ENCODE measurements around the gene TRIM29.
"Not testable (repeated sequence)": the region's sequence is repeated elsewhere in the genome, so short reads cannot be mapped to it uniquely, and the experiment has no call there.

TRIM29 gene

GRCh38 chr11:120137611-120138521, at the start of gene TRIM29:
TSS of gene TRIM29 (minus strand) at chr11:120138113. CDS start at chr11:120138031, 82 bp downstream.
- no peak for DNase-seq

- no peak for DNase-seq
These were observed 49.1 kb upstream of the TRIM29 start for GRCh38 chr11:120186774-120187591.

GRCh38 chr11:120186456-120186773, 48.5 kb upstream of the TRIM29 start:
- no peak for DNase-seq

DNA sequence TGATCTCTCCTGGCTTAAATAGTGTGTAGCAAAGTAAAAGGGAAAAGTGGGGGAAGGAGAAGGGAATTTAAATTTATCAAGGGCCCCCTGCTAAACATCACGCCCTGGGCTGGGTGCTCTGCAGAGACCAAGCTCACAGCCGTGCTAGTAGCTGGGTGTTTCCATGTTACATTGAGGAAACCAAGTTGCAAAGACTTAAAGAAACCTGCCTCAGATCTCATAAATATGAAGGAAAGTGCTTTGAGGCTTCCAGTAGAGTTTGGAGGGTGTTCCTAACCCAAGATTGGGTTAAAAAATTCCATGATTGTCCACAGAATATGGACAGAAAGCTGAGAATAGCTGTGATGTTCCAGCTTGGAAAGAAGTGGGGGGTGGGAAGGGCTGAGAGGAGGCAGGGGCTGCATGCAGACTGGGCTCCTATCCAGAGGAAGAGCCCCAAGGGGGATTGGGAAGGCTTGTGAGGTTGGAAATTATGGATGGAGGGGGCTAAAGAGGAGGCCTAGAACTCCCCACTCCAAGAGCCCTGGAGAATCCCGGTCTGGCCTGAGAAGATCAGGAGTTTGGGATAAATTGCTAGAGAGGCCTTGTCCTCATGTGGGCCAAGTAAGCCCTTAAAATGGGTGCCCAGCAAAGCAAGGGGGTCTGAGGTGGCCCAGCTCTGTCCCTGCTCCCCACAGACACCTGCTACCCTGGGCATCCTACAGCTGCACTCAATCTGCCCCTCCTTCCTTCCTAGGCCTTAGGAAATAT, 48.0 kb upstream of the TRIM29 start:
- DNase-seq = no peak

- no peak for DNase-seq
These were observed 47.2 kb upstream of the TRIM29 start for GRCh38 chr11:120184946-120185705.

DNA sequence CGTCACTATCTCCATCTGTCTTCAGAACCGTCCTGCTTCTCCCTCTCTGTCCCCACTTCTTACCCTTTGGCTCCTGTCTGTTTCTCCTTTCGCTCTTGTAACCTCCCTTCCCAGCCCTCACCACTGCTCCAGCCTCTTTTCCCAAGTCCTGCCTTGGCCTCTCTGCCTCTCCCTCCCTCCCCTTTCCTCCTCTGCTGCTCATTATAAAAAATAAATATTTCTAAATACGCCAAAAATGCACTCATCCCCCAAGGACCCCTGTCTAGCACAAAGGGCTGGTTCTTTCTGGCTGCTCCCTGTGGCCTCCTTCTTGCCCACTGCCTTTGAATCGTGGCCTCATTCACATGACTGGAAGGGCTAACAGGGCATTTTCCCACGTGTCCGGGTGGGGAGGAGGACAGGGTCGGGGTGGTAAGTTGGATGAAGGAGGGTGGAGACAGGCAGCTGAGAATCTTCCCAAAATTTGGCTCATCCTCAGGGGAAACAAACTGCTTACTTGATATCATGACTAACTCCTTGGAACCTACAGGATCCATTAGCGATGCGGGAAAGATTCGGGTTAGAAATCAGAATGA, 46.5 kb upstream of the TRIM29 start:
- DNase-seq = no peak

DNA sequence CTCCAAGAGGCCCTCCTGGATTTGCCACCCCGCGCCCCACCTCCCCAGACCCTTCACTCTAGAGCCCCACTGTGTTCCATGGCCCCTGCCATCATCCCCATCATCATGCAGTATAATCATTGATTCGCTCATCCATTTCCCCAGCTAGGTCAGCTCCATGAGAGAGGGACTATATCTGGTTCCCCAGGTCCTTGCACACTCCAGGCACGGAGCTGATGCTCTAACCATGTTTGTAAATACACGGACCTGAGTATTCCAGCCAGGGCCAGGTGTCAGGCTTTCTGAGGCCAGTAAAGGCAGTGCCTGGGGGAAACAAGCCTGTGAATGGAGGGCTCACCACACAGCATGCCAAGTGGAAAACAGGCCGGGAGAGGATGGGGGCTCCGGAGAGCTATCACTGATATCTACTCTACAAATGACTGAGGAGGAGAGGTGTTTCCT, 45.8 kb upstream of the TRIM29 start:
- no peak for DNase-seq

GRCh38 chr11:120182790-120183491, 45.0 kb upstream of the TRIM29 start:
- DNase-seq = no peak

GRCh38 chr11:120182372-120182771, 44.5 kb upstream of the TRIM29 start:
- no peak for DNase-seq

- DNase-seq = no peak
These were observed 43.6 kb upstream of the TRIM29 start for GRCh38 chr11:120181376-120181975.

- no peak for DNase-seq
These were observed 42.8 kb upstream of the TRIM29 start for GRCh38 chr11:120180551-120181232.

DNA sequence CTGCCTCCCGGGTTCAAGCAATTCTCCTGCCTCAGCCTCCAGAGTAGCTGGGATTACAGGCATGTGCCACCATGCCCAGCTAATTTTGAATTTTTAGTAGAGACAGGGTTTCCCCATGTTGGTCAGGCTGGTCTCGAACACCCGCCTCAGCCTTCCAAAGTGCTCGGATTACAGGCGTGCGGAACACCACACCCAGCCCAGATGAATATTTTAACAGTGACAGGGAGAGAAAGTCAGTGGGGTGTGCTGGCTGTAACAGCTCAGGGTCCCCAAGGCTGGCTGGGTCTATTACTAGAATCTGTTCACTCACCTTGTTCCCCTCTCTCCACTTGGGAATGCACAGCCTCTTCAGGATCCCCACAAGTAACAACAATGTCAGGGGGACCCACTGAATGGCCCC, 42.1 kb upstream of the TRIM29 start:
- DNase-seq = not testable (repeated sequence)

DNA sequence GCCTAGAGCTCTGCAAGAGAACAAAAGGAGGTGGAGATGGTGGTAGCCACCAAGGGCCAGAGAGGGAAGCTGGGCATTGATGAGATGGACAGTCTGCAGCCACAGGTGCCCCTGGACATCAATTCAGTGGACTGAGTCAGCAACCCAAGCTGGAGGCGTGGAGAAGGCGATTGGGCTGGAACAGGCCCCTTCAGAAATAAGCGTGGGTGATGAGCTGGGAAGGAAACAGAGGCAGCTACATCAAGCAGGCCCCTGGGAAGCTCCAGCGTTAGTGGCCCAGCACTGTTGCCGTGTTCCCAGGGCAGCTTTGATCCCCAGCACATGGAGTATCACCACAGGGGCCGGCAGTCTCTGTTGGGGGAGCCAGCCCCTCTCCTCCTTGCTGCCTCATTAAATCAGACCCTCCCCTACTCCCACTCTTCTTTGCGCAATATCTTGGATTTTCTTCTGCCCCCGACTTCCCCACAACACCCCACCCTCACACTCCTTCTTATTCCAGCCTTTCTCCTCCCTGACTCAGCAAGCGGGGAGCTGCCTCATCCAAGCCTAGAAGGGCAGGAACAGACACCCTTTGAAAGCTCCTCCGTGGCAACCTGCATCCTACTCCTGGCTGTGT, 41.3 kb upstream of the TRIM29 start:
- DNase-seq = no peak

DNA sequence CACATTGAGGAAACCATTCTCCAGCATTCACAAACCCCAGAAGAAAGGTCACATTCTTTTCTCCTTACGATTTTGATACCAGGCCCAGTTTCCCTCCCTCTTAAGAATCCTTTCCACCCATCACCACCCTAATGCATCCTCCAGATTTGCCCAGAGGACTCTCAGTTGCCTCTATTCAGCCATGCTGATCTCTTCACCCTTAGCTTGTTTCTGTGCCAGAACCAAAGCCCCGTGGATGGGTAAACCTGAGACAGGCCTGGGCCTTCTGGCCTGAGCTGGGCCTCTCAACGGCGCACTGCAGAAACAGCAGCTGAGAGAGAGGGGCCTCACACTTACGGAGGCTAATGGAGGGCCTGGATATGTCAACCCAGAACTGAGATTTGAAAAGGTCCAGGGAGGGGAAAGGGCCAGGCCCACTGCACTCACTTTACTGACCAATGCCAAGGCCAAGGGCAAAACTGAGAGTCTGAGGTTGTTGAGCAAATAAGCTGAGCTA, 40.7 kb upstream of the TRIM29 start:
- DNase-seq = no peak

DNA sequence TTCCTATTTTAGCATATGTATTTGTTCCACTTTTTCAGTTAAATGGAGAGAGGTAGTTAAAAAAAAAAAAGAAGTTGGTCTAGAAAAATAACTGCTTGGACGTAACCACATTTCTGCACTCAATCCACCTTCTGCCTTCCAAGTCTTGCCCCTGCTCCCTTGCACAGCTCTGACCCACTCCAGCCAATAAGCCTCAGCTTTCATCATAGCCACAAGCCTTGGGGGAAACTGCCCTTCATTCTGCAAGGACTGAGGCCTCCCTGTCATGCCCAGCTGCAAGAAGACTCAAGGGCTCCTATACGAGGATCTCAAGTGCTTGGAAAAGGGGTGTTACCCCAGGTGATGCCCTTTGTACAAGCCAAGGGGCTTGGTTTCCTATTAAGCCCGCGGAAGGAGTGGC, 37.0 kb upstream of the TRIM29 start:
- DNase-seq = no peak

GRCh38 chr11:120173807-120174206, 35.9 kb upstream of the TRIM29 start:
- no peak for DNase-seq

DNA sequence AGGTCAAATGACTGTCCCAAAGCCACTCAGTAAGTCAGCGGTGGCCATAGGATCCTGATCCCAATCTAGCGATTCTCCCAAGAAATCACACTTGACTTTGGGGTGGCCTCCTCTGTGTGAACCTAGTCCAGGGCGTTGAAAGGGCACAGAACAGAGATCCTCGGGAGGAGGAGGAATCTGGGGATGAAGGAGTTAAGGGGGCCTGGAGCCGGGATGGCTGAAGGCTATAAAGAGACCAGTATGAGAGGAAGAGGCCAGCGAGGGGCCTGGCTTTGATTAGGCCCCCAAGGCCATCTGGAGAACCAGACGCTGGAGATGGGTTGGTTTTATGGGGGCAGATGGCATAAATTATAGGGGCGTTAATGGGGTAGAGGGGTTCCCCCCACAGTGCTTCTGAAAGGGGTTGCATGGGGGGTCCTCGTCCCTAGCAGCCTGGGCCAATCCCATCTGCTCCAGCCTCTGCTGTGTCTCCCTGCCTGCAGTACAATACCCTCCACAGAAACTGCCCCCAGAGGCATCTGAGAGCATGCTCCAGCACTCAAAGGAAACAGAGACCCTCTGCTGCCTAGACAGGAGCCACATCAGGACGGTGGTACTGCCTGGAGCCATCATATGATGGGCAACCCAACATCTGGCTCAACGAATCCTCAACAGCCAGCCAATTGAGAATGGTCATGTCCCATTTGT, 35.2 kb upstream of the TRIM29 start:
- DNase-seq = no peak

GRCh38 chr11:120172054-120172911, 34.4 kb upstream of the TRIM29 start:
- no peak for DNase-seq
